ENCODE results near the gene CADM1.

The CADM1 gene

GRCh38 chr11:115466122-115466521 lies 38.1 kb downstream of the CADM1 start:
- no peaks in the 10 kb centered on the region for H4K20me1 ChIP-seq (ENCODE audit: insufficient read depth, low read length)
- no peak overlapping the region for H3K9ac ChIP-seq (ENCODE audit: low read depth, low read length)
- H3K79me2 ChIP-seq (ENCODE audit: insufficient read depth, low read length): no peaks in the 10 kb centered on the region
- no peak overlapping the region for H3K27ac ChIP-seq (ENCODE audit: low read length)
- no peaks in the 10 kb centered on the region for H3K9me3 ChIP-seq (ENCODE audit: insufficient read depth, low read length, severe bottlenecking)
- no peak overlapping the region for H3K4me3 ChIP-seq (ENCODE audit: low read depth in 1 of 2, low read length in 2 of 2)
- no peak overlapping the region for H3K4me2 ChIP-seq (ENCODE audit: insufficient read depth, low read length)
- ATAC-seq (ENCODE audit: insufficient read depth, low read depth): no peak
- TF ChIP-seq, protein P1, sequence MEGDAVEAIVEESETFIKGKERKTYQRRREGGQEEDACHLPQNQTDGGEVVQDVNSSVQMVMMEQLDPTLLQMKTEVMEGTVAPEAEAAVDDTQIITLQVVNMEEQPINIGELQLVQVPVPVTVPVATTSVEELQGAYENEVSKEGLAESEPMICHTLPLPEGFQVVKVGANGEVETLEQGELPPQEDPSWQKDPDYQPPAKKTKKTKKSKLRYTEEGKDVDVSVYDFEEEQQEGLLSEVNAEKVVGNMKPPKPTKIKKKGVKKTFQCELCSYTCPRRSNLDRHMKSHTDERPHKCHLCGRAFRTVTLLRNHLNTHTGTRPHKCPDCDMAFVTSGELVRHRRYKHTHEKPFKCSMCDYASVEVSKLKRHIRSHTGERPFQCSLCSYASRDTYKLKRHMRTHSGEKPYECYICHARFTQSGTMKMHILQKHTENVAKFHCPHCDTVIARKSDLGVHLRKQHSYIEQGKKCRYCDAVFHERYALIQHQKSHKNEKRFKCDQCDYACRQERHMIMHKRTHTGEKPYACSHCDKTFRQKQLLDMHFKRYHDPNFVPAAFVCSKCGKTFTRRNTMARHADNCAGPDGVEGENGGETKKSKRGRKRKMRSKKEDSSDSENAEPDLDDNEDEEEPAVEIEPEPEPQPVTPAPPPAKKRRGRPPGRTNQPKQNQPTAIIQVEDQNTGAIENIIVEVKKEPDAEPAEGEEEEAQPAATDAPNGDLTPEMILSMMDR (IDR thresholded peaks at IDR 0.05; ENCODE audit: borderline replicate concordance, extremely low read depth, low read length, poor library complexity, severe bottlenecking): no peak
- no peak for TF ChIP-seq EZH2 (IDR thresholded peaks at IDR 0.05; ENCODE audit: borderline replicate concordance, low read depth, low read length, severe bottlenecking)
- no peak overlapping the region for H2AFZ ChIP-seq (ENCODE audit: low read depth, low read length)
- DNase-seq: no peak
- H3K36me3 ChIP-seq (ENCODE audit: insufficient read depth, low read length): no peaks in the 10 kb centered on the region
- no peaks in the 10 kb centered on the region for H3K4me1 ChIP-seq (ENCODE audit: insufficient read depth, low read length)
- H3K27me3 ChIP-seq (ENCODE audit: insufficient read depth, low read length, poor library complexity): no peaks in the 10 kb centered on the region

GRCh38 chr11:115464269-115464668 lies 39.9 kb downstream of the CADM1 start:
- H3K79me2 ChIP-seq (ENCODE audit: insufficient read depth, low read length): no peaks in the 10 kb centered on the region
- no peak overlapping the region for H2AFZ ChIP-seq (ENCODE audit: low read depth, low read length)
- H3K9ac ChIP-seq (ENCODE audit: low read depth, low read length): no peak overlapping the region
- DNase-seq: no peak
- H3K9me3 ChIP-seq (ENCODE audit: insufficient read depth, low read length, severe bottlenecking): no peaks in the 10 kb centered on the region
- H3K4me1 ChIP-seq (ENCODE audit: insufficient read depth, low read length): no peaks in the 10 kb centered on the region
- TF ChIP-seq, protein P1 (IDR thresholded peaks at IDR 0.05; ENCODE audit: borderline replicate concordance, extremely low read depth, low read length, poor library complexity, severe bottlenecking): no peak
- TF ChIP-seq EZH2 (IDR thresholded peaks at IDR 0.05; ENCODE audit: borderline replicate concordance, low read depth, low read length, severe bottlenecking): no peak
- no peak overlapping the region for H3K4me2 ChIP-seq (ENCODE audit: insufficient read depth, low read length)
- ATAC-seq (ENCODE audit: insufficient read depth, low read depth): no peak
- no peak overlapping the region for H3K27ac ChIP-seq (ENCODE audit: low read length)
- H4K20me1 ChIP-seq (ENCODE audit: insufficient read depth, low read length): no peaks in the 10 kb centered on the region
- H3K36me3 ChIP-seq (ENCODE audit: insufficient read depth, low read length): no peaks in the 10 kb centered on the region
- H3K27me3 ChIP-seq (ENCODE audit: insufficient read depth, low read length, poor library complexity): no peaks in the 10 kb centered on the region
- H3K4me3 ChIP-seq (ENCODE audit: low read depth in 1 of 2, low read length in 2 of 2): no peak overlapping the region

DNA sequence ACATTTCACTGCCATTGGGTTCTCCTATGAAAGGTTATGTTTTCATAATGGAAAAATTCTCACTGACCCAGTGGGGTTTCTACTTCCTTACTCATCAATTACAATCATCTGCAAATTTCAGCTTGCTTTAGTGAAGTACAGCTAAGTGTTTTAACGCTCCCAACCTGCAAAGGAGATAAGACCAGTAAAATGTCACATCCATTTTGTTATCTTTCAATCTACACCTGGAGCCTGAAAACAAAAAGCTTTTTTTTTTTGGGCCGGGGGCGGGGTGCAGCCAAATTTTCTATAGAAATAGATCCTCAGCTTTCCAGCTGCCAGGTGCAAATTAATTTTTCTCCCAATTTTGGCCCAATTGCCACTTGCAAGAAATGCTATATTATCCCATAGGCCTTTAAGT lies 40.6 kb downstream of the CADM1 start:
- Histone ChIP-seq H2AFZ (ENCODE audit: low read depth, low read length) (no peak overlapping the region), H3K4me1 (ENCODE audit: insufficient read depth, low read length) (no peaks in the 10 kb centered on the region), H3K4me2 (ENCODE audit: insufficient read depth, low read length) (no peak overlapping the region), H3K27me3 (ENCODE audit: insufficient read depth, low read length, poor library complexity) (no peaks in the 10 kb centered on the region), H4K20me1 (ENCODE audit: insufficient read depth, low read length) (no peaks in the 10 kb centered on the region), H3K36me3 (ENCODE audit: insufficient read depth, low read length) (no peaks in the 10 kb centered on the region), H3K79me2 (ENCODE audit: insufficient read depth, low read length) (no peaks in the 10 kb centered on the region), H3K9ac (ENCODE audit: low read depth, low read length) (no peak overlapping the region), H3K9me3 (ENCODE audit: insufficient read depth, low read length, severe bottlenecking) (no peaks in the 10 kb centered on the region), H3K27ac (ENCODE audit: low read length) (no peak overlapping the region), H3K4me3 (ENCODE audit: low read depth in 1 of 2, low read length in 2 of 2) (no peak overlapping the region)
- DNase-seq (no peak), ATAC-seq (ENCODE audit: insufficient read depth, low read depth) (no peak)
- TF ChIP-seq, protein P1 (IDR thresholded peaks at IDR 0.05; ENCODE audit: borderline replicate concordance, extremely low read depth, low read length, poor library complexity, severe bottlenecking): no peak
- no peak for TF ChIP-seq EZH2 (IDR thresholded peaks at IDR 0.05; ENCODE audit: borderline replicate concordance, low read depth, low read length, severe bottlenecking)

- Histone ChIP-seq H3K79me2 (ENCODE audit: insufficient read depth, low read length) (no peaks in the 10 kb centered on the region), H3K9me3 (ENCODE audit: insufficient read depth, low read length, severe bottlenecking) (no peaks in the 10 kb centered on the region)
Observed at GRCh38 chr11:115462757-115463156, 41.5 kb downstream of the CADM1 start.

More at GRCh38 chr11:115462757-115463156, 41.5 kb downstream of the CADM1 start:
- no peak for DNase-seq
- H3K4me2 ChIP-seq (ENCODE audit: insufficient read depth, low read length): no peak overlapping the region
- no peak overlapping the region for H2AFZ ChIP-seq (ENCODE audit: low read depth, low read length)
- ATAC-seq (ENCODE audit: insufficient read depth, low read depth): no peak
- no peak for TF ChIP-seq EZH2 (IDR thresholded peaks at IDR 0.05; ENCODE audit: borderline replicate concordance, low read depth, low read length, severe bottlenecking)
- TF ChIP-seq, protein P1 (IDR thresholded peaks at IDR 0.05; ENCODE audit: borderline replicate concordance, extremely low read depth, low read length, poor library complexity, severe bottlenecking): no peak
- no peak overlapping the region for H3K9ac ChIP-seq (ENCODE audit: low read depth, low read length)
- H3K27me3 ChIP-seq (ENCODE audit: insufficient read depth, low read length, poor library complexity): no peaks in the 10 kb centered on the region
- no peak overlapping the region for H3K4me3 ChIP-seq (ENCODE audit: low read depth in 1 of 2, low read length in 2 of 2)
- H4K20me1 ChIP-seq (ENCODE audit: insufficient read depth, low read length): no peaks in the 10 kb centered on the region
- no peak overlapping the region for H3K27ac ChIP-seq (ENCODE audit: low read length)
- H3K36me3 ChIP-seq (ENCODE audit: insufficient read depth, low read length): no peaks in the 10 kb centered on the region
- H3K4me1 ChIP-seq (ENCODE audit: insufficient read depth, low read length): no peaks in the 10 kb centered on the region

All from DND-41 (cell line).